Muscle layer of duodenum (tissue), 2 donors: ENCODE results near the gene BAIAP2.
A peak's percentile ranks its signal among the peaks of the same experiment; 100 is the strongest.
"Not testable (repeated sequence)": the region's sequence is repeated elsewhere in the genome, so short reads cannot be mapped to it uniquely, and the experiment has no call there.

Experiments used
- H3K27ac ChIP-seq: one replicate; pipeline ENCODE4 v1.7.0; 2013; ENCODE audit warnings: mild to moderate bottlenecking, low read length
- H3K27me3 ChIP-seq: one replicate; pipeline ENCODE4 v1.7.0; 2013; ENCODE audit warnings: low read depth, mild to moderate bottlenecking, control low read depth, low read length
- H3K36me3 ChIP-seq, 2 donors: one replicate each; pipeline ENCODE4 v1.7.0; 2013; ENCODE audit warnings: low read length in 2 of 2, control low read depth in 1 of 2, mild to moderate bottlenecking in 1 of 2; ENCODE audit not compliant: insufficient read depth in 2 of 2, control insufficient read depth in 1 of 2
- H3K4me1 ChIP-seq, 2 donors: one replicate each; pipeline ENCODE4 v1.7.0; 2013; ENCODE audit warnings: low read length in 2 of 2, mild to moderate bottlenecking in 2 of 2, control low read depth in 1 of 2, moderate library complexity in 1 of 2; ENCODE audit not compliant: insufficient read depth in 2 of 2, control insufficient read depth in 1 of 2
- H3K4me3 ChIP-seq, 2 donors: one replicate each; pipeline ENCODE4 v1.7.0; 2013; ENCODE audit warnings: low read length in 2 of 2, low read depth in 1 of 2, mild to moderate bottlenecking in 1 of 2
- H3K9me3 ChIP-seq, 2 donors: one replicate each; pipeline ENCODE4 v1.7.0; 2013; ENCODE audit warnings: low read length in 2 of 2, control low read depth in 1 of 2, mild to moderate bottlenecking in 1 of 2; ENCODE audit not compliant: control insufficient read depth in 1 of 2
- donor health status: healthy.

BAIAP2 gene

DNA sequence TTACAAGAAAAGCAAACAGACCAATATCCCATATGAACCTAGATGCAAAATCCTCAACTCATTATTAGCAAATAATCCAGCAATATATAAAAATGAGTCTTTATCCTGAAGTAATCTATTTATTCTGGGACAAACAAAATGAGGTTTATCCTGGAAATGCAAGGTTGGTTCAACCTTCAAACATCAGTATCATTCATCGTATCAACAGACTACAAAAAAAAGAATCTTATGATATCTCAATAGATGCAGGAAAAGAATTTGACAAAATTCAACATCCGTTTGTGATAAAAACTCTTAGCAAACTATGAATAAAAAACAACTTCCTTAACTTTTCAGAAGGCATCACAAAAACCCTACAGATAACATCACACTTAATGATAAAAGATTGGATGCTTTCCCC is 18.4 kb upstream of the BAIAP2 start:
- peaks cover 4 to 20% of the 10 kb centered on the region in 2 donors for H3K4me1 ChIP-seq
- H3K36me3 ChIP-seq: no peaks in the 10 kb centered on the region
- H3K27me3 ChIP-seq: no peaks in the 10 kb centered on the region
- H3K27ac ChIP-seq: no peak overlapping the region
- no peak overlapping the region for H3K4me3 ChIP-seq
- no peaks in the 10 kb centered on the region for H3K9me3 ChIP-seq

DNA sequence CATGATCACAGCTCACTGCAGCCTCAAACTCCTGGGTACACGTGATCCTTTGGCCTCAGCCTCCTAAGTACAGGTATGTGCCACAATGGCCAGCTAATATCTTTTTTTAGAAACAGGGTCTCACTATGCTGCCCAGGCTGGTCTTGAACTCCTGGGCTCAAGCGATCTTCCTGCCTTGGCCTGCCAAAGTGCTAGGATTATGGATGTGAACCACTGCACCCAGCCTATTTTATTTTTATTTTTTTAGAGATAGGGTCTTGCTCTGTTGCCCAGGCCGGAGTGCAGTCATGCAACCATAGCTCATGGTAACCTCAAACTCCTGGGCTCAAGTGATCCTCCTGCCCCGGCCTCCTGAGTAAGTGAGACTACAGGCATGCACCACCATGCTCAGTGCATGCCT is 17.6 kb upstream of the BAIAP2 start:
- H3K27ac ChIP-seq: not testable (repeated sequence)

DNA sequence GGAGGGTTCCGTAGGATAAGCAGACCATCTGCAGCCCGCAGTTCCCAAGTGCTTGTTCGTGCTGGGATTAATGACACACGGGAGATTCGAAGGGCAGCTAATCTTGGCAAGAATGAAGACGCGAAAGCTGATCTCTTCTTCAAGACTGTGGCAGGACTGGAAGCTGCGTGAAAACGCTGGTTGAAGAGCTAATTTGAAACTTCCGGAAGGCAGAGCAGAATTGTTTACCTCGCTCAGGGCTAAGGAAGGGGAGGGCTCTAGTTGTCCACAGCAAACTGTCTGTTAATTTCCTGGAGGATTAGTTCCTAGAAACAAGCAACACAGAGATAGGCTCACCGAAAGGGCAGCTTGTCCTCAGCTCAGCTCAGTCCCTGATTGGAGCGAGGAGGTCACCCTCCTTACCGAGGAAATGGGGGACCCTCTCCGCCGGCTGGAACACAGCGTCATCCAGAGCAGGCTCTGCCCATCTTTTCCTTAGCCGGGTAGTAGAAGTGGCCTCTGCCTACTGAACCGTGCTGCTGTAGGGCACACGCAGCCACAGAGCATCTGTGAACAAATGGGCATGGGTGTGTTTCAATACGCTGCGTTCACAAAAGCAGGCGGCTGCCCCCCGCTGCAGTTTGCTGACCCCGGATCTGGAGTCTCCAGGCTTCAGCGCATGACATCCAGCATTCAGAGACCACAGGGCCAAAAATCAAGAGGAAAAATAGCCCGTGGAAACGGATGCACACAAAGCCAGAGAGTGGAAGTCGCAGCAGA is 16.7 kb upstream of the BAIAP2 start:
- H3K27me3 ChIP-seq: no peaks in the 10 kb centered on the region
- peaks cover 4 to 20% of the 10 kb centered on the region in 2 donors for H3K4me1 ChIP-seq
- peak overlapping the region; percentile 45 to 71 for H3K4me3 ChIP-seq
- H3K27ac ChIP-seq: peak overlapping the region; percentile 66
- no peaks in the 10 kb centered on the region for H3K36me3 ChIP-seq
- H3K9me3 ChIP-seq: no peaks in the 10 kb centered on the region

More for the DNA sequence above, 17.6 kb upstream of the BAIAP2 start:
- H3K4me1 ChIP-seq: peaks cover 4 to 20% of the 10 kb centered on the region in 2 donors
- H3K36me3 ChIP-seq, H3K9me3 ChIP-seq, H3K4me3 ChIP-seq, H3K27me3 ChIP-seq: not testable (repeated sequence)

DNA sequence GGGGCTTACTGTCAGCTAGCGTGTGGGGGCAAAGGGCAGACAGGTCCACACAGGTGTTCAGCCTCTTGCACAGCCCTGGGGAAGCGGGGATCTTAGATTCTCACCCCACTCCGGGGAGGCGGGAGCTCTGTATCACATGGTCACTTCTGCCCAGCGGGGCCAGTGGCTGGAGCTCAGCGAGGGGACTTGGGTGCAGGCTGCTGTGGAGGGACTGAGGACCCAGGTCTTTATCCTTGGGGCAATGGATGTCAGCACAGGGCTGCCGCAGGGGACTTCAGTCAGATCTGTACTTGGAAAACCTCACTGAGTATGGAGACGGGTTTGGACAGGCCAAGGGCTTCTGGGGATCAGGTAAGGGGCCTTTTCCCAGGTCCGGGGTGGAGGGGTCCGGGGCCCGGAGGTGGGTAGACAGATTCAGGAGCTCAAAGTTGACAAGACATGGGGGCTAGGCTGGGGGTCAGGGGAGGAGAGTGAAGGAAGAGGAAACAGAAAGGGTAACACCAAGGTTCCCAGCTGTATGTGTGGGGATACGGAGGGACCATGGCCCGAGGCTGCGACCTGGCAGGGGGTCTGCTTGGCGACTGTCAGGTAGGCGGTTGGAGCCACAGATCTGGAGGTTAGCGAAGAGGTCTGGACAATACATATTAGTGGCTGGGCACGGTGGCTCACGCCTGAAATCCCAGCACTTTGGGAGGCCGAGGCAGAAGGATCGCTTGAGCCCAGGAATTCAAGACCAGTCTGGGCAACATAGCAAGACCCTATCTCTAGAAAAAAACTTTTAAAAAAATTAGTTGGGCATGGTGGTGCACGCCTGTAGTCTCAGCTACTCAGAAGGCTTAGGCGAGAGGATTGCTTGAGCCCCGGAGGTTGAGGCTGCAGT is 15.1 kb upstream of the BAIAP2 start:
- H3K36me3 ChIP-seq: no peaks in the 10 kb centered on the region
- H3K27ac ChIP-seq: no peak overlapping the region
- H3K4me3 ChIP-seq: no peak overlapping the region
- H3K4me1 ChIP-seq: peaks cover 4 to 25% of the 10 kb centered on the region in 2 donors
- no peaks in the 10 kb centered on the region for H3K27me3 ChIP-seq
- H3K9me3 ChIP-seq: no peaks in the 10 kb centered on the region

DNA sequence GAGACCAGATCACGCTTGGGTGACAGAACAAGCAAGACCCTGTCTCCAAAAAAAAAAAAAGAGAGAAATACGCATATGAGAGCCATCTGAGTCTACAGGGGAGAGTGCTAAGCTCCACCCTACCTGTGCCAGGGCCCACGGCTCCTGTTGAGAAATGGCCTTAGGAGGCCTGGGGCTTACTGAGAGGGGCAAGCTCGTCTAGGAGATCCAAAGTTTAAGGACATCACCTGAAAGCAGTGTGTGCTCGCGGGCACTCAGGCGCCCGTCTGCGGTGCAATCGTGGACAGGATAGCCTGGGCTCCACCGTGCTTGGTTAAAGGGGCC is 14.5 kb upstream of the BAIAP2 start:
- Histone ChIP-seq H3K4me1 (peaks cover 4 to 25% of the 10 kb centered on the region in 2 donors), H3K27ac (no peak overlapping the region)

DNA sequence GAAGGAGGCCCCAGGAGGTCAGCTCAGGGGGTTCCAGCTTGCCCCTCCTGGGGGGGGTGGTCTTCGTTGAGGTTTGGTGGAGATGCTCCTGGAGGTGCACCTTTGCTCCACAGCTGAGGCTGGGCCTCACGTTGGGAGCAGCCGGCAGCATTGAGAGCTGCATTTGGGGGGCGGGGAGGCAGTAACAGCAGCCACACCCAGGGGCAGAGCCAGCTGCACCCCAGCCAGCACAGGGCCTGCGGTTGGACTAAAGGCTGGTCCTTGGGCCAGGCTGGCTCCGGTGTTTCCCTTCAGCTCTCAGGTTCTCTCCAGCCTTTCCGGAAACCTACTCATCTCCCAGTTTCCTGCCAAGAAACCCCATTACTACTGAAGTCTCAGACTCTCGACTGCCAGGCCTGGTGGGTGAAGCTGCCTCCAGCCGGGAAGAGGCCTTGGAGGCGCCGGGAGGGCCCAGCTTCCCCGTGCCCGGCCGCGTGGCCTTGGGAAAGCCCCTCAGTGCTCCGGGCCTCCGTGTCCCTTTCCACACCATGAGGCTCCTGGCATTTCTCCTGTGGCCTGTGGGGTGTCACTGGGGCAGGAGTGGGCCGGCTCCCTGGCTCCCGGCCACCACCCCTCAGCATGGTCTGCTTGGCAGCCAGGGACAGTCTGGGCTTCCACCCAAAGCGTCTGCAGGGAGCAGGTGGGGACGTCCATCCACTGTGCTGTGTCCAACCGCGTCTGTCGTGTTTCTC is 14.0 kb upstream of the BAIAP2 start:
- Histone ChIP-seq H3K36me3 (no peaks in the 10 kb centered on the region), H3K27ac (no peak overlapping the region), H3K9me3 (no peaks in the 10 kb centered on the region), H3K4me3 (no peak overlapping the region), H3K4me1 (peaks cover 4 to 27% of the 10 kb centered on the region in 2 donors), H3K27me3 (no peaks in the 10 kb centered on the region)

More for the DNA sequence above, 14.5 kb upstream of the BAIAP2 start:
- H3K9me3 ChIP-seq: no peaks in the 10 kb centered on the region
- H3K36me3 ChIP-seq: no peaks in the 10 kb centered on the region
- H3K4me3 ChIP-seq: no peak overlapping the region
- H3K27me3 ChIP-seq: no peaks in the 10 kb centered on the region

DNA sequence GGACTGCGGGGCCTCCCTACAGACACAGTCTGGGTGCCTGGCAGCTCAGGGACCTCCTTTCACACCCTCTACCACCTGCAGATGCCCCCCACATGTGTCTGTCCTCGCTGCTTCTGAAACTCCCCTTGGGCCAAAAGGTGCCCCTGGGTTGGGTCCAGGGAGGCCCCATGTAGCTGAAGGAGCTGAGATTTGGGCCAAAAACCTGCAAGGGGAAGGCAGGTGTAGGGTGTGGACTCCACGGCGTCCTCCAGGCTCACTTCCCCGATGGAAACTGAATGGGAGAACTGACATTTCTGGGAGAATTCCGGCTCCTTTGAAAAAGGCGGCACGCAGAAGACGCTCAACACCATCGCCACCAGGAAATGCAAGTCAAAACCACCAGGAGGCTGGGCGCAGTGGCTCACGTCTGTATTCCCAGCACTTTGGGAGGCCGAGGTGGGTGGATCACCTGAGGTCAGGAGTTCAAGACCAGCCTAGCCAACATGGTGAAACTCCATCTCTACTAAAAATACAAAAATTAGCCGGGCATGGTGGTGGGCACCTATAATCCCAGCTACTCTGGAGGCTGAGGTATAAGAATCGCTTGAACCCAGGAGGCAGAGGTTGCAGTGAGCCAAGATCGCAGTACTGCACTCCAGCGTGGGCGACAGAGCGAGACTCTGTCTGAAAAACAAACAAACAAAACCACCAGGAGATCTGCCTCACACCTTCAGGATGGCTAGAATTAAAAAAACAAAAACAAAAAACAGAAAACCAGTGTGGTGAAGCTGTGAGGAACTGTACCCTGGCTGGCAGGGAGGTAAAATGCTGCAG is 13.2 kb upstream of the BAIAP2 start:
- Histone ChIP-seq H3K4me1 (peaks cover 4 to 35% of the 10 kb centered on the region in 2 donors), H3K4me3 (no peak overlapping the region), H3K27me3 (peaks cover 3% of the 10 kb centered on the region), H3K36me3 (no peaks in the 10 kb centered on the region), H3K27ac (no peak overlapping the region), H3K9me3 (no peaks in the 10 kb centered on the region)

DNA sequence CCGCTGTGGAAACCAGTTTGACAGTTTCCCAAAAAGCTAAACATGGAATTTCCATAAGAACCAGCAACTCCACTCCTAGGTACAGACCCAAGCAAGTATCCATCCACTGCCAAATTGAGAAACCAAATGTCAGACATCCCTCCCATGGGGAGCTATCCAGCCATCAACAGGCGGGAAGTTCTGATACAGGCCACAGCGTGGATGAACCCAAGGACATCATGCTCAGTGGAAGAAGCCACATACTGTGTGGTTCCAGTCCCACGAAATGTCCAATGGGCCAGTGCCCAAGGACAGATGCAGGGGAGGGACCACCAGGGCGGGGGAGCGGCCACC is 12.6 kb upstream of the BAIAP2 start:
- Histone ChIP-seq H3K9me3 (no peaks in the 10 kb centered on the region), H3K36me3 (no peaks in the 10 kb centered on the region), H3K4me3 (no peak overlapping the region), H3K4me1 (peaks cover 4 to 40% of the 10 kb centered on the region in 2 donors), H3K27me3 (peaks cover 3% of the 10 kb centered on the region), H3K27ac (no peak overlapping the region)

DNA sequence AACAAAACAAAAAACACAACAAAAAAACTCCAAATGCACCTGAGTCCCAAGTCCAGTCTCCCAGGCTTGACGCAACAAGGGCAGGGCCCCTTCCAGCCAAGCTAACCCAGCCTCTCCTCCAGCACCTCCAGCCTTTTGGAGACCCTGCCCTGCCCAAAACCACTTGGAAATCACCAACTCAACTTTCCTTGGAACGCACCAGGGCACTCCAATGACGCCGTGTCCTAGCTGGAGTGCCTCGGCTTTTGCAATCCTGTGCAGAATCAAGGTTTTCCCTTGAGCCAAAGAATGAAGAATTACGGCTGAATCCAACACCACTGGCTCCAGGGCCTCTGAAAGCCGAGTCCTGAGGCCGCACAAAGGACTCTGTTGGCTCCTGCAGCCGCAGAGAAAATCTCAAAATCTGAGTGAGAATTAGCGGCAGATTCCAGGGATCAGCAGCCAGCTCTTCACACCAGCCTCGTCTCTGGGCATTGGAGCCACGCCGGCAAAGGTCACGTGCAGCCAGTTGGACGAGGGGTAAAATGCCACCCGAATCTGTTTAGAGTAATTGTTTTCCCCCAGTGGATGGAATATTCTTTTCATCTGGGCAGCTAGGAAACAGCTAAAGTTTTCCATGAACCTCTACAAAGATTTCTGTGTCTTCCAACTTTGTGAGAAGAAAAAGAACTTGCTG is 9.7 kb upstream of the BAIAP2 start:
- Histone ChIP-seq H3K9me3 (no peaks in the 10 kb centered on the region), H3K36me3 (no peaks in the 10 kb centered on the region), H3K27ac (no peak overlapping the region), H3K27me3 (peaks cover 9% of the 10 kb centered on the region), H3K4me1 (peaks cover 0 to 46% of the 10 kb centered on the region in 2 donors), H3K4me3 (no peak overlapping the region)

DNA sequence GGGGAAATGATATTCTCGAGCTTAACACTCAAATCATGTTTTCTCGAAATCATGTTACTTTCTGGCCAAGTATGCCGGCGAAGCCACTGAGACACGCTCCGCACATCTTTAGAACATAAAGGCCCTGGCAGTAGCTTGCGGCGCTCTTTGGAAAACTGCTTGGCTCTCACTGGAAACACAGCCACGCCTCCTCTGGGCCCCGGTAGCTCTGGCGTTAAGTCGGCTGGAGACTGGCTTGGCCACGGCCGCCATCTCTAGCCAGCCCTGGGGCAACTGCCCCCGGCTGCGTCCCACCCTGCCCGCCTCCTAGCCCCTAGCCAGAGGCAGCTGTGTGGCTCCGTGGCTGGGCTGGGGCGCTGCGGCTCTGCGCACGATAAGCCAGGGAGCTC is 9.2 kb upstream of the BAIAP2 start:
- H3K27ac ChIP-seq: no peak overlapping the region
- peaks cover 9% of the 10 kb centered on the region for H3K27me3 ChIP-seq
- H3K4me1 ChIP-seq: peaks cover 0 to 40% of the 10 kb centered on the region in 2 donors
- peak overlapping the region in 1 of 2 donors; percentile 3 for H3K4me3 ChIP-seq
- no peaks in the 10 kb centered on the region for H3K9me3 ChIP-seq
- no peaks in the 10 kb centered on the region for H3K36me3 ChIP-seq
